Gastroesophageal sphincter (tissue), 3 donors: Measurements from ENCODE around the gene TMEFF2.

ENCODE experiments used
- EP300 ChIP-seq: sonication (generic); formaldehyde crosslinking; IDR thresholded peaks from one replicate; pipeline ENCODE4 v1.6.1; 2017; ENCODE audit warnings: antibody characterized with exemption, mild to moderate bottlenecking
- POLR2A ChIP-seq, 2 donors: fragments of 450-650 bp; IDR thresholded peaks; one replicate each; pipeline ENCODE4 v1.6.1; 2017; ENCODE audit warnings: antibody characterized with exemption in 2 of 2, mild to moderate bottlenecking in 2 of 2, moderate library complexity in 1 of 2
- POLR2AphosphoS5 ChIP-seq: sonication (generic); formaldehyde crosslinking; IDR thresholded peaks from one replicate; pipeline ENCODE4 v1.6.1; 2017; ENCODE audit warnings: antibody characterized with exemption
- TF ChIP-seq, protein P1 (sequence below), 4 experiments: fragments of 200-600 bp in 2 of 4; fragments of 450-650 bp in 2 of 4; sonication (generic) in 1 of 4; IDR thresholded peaks; one replicate each; pipeline ENCODE4 v1.5.1; 2017 to 2019; ENCODE audit warnings: antibody characterized with exemption in 4 of 4, mild to moderate bottlenecking in 2 of 4, moderate library complexity in 2 of 4

DNA sequence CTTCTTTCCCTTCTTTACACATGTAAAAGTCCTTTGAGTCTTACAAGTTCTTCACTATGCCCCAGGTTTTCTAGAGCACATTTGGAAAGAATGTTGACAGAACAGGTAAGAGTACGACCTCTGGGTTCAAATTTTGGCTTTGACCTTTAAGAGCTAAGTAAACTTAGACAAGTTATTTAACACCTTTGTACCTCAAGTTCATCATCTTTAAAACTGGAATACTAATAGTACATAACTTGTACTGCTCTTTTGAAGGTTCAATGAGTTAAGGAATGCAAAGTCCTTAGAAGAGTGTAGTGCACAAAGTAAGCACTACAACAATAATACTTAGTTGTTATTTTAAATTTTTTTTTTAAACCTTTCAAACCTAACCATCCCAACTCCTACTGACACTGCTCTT lies 156.6 kb downstream of the TMEFF2 start:
- no peak for TF ChIP-seq POLR2A (IDR thresholded peaks at IDR 0.05)
- TF ChIP-seq, protein P1, sequence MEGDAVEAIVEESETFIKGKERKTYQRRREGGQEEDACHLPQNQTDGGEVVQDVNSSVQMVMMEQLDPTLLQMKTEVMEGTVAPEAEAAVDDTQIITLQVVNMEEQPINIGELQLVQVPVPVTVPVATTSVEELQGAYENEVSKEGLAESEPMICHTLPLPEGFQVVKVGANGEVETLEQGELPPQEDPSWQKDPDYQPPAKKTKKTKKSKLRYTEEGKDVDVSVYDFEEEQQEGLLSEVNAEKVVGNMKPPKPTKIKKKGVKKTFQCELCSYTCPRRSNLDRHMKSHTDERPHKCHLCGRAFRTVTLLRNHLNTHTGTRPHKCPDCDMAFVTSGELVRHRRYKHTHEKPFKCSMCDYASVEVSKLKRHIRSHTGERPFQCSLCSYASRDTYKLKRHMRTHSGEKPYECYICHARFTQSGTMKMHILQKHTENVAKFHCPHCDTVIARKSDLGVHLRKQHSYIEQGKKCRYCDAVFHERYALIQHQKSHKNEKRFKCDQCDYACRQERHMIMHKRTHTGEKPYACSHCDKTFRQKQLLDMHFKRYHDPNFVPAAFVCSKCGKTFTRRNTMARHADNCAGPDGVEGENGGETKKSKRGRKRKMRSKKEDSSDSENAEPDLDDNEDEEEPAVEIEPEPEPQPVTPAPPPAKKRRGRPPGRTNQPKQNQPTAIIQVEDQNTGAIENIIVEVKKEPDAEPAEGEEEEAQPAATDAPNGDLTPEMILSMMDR (IDR thresholded peaks at IDR 0.05) = no peak
- no peak for TF ChIP-seq POLR2AphosphoS5
- TF ChIP-seq EP300 = no peak
